Lower leg skin (tissue), 4 donors: ENCODE data around the gene GRAMD4. TPM values are rescaled to one million over a fixed set of nuclear protein-coding genes. Genes with fewer than 3 reads are reported as not detected.

Source experiments
- DNase-seq, 2 donors: peaks; one replicate each; pipeline ENCODE4 v3.0.0-alpha.2; 2019; ENCODE audit warnings: low spot score in 2 of 2
- H3K4me3 ChIP-seq: fragments of 200-600 bp; sonication (generic); 2 replicates; pipeline ENCODE4 v1.5.1; 2017; ENCODE audit warnings: mild to moderate bottlenecking, low read depth; ENCODE audit not compliant: poor library complexity, severe bottlenecking
- CTCF ChIP-seq, 3 donors: fragments of 450-650 bp; IDR thresholded peaks; one replicate each; pipeline ENCODE4 v1.5.1; 2016; ENCODE audit warnings: antibody characterized with exemption in 3 of 3, mild to moderate bottlenecking in 3 of 3, moderate library complexity in 2 of 3
- POLR2A ChIP-seq, 2 donors: fragments of 450-650 bp; IDR thresholded peaks; one replicate each; pipeline ENCODE4 v1.6.1; 2016 to 2017; ENCODE audit warnings: antibody characterized with exemption in 2 of 2, mild to moderate bottlenecking in 1 of 2, moderate library complexity in 1 of 2
- WGBS, 2 donors: methylation state at CpG; one replicate each; pipeline ENCODE4 v1.1.5; 2018; 5-methylcytosine and 5-hydroxymethylcytosine counted together
- intact Hi-C: fragments of 100-400 bp; cut with DNase I; formaldehyde crosslinking; loops from one replicate; pipeline ENCODE4 v1.15.0; 2023; ENCODE audit warnings: low total_unique reads
- total RNA-seq, 4 donors: library from RNA; depleted of rRNA; stranded (reverse); fragments of >200 nt; gene quantifications; one replicate each; pipeline ENCODE4 v1.1.0, GENCODE V29; 2016

GRAMD4 gene
- total RNA-seq, 4 donors from 2014 or later: 78.7 to 136 (median 117) TPM

- TF ChIP-seq POLR2A (IDR thresholded peaks at IDR 0.05): no peak
- TF ChIP-seq CTCF (IDR thresholded peaks at IDR 0.05): no peak
- intact Hi-C loops: no loop called here
- peak; percentile 52 to 95 for DNase-seq
- H3K4me3 ChIP-seq: no peak overlapping the region
- WGBS, 2 donors: 57 to 77% methylated on average over 19 of the region's 19 CpGs
Observed at GRCh38 chr22:46674367-46674781, 54.2 kb downstream of the GRAMD4 start.

GRCh38 chr22:46674906-46675305 lies 54.7 kb downstream of the GRAMD4 start:
- intact Hi-C loops: no loop called here
- TF ChIP-seq POLR2A (IDR thresholded peaks at IDR 0.05) (no peak), CTCF (IDR thresholded peaks at IDR 0.05) (no peak)
- no peak overlapping the region for H3K4me3 ChIP-seq
- WGBS, 2 donors: 77 to 95% methylated on average over 11 of the region's 11 CpGs
- no peak for DNase-seq

- DNase-seq: no peak
- intact Hi-C loops: no loop called here
- no peak overlapping the region for H3K4me3 ChIP-seq
- 95 to 98% methylated on average over 12 to 13 of the region's 13 CpGs for WGBS, 2 donors
- TF ChIP-seq CTCF (IDR thresholded peaks at IDR 0.05): no peak
- TF ChIP-seq POLR2A (IDR thresholded peaks at IDR 0.05): no peak
Observed at GRCh38 chr22:46675479-46675878, 55.3 kb downstream of the GRAMD4 start.

GRCh38 chr22:46675938-46676337 lies 55.8 kb downstream of the GRAMD4 start:
- 92 to 99% methylated on average over 15 to 16 of the region's 16 CpGs for WGBS, 2 donors
- H3K4me3 ChIP-seq: no peak overlapping the region
- TF ChIP-seq CTCF (IDR thresholded peaks at IDR 0.05): no peak
- TF ChIP-seq POLR2A (IDR thresholded peaks at IDR 0.05): no peak
- intact Hi-C loops: no loop called here
- DNase-seq: no peak

GRCh38 chr22:46676479-46676878 lies 56.3 kb downstream of the GRAMD4 start:
- no peak for TF ChIP-seq CTCF (IDR thresholded peaks at IDR 0.05)
- TF ChIP-seq POLR2A (IDR thresholded peaks at IDR 0.05): no peak
- no peak for DNase-seq
- intact Hi-C loops: no loop called here
- WGBS, 2 donors: 89 to 96% methylated on average over 15 of the region's 15 CpGs
- H3K4me3 ChIP-seq: no peak overlapping the region

GRCh38 chr22:46676881-46677280 lies 56.7 kb downstream of the GRAMD4 start:
- intact Hi-C loops: no loop called here
- 80 to 87% methylated on average over 14 of the region's 14 CpGs for WGBS, 2 donors
- TF ChIP-seq POLR2A (IDR thresholded peaks at IDR 0.05): no peak
- no peak for TF ChIP-seq CTCF (IDR thresholded peaks at IDR 0.05)

More at GRCh38 chr22:46676881-46677280, 56.7 kb downstream of the GRAMD4 start:
- H3K4me3 ChIP-seq: no peak overlapping the region
- DNase-seq: no peak
